Measurements from ENCODE around the gene AK8. TPM values are rescaled to one million over a fixed set of nuclear protein-coding genes. Genes with fewer than 3 reads are reported as not detected.

AK8 gene
- total RNA-seq, 2 donors from 2014 or later: 0.26 TPM; not detected in 1

GRCh38 chr9:132749306-132749705 lies 128.8 kb downstream of the AK8 start:
- 79 to 85% methylated on average over 12 to 13 of the region's 13 CpGs for whole genome bisulfite sequencing, 2 donors
- H3K4me3 ChIP-seq: no peak overlapping the region
- no peaks in the 10 kb centered on the region for H3K27me3 ChIP-seq
- H3K4me1 ChIP-seq: peaks cover 11% of the 10 kb centered on the region
- no peak for TF ChIP-seq CTCF (IDR thresholded peaks at IDR 0.05)
- no peak for TF ChIP-seq POLR2A (IDR thresholded peaks at IDR 0.05)
- no peak for ATAC-seq
- H3K27ac ChIP-seq: no peak overlapping the region
- H3K36me3 ChIP-seq (replicated peaks in 1 of 2; ENCODE audit: insufficient read depth in 1 of 2, low read depth in 2 of 2): no peaks in the 10 kb centered on the region
- DNase-seq: no peak
- H3K9me3 ChIP-seq: no peaks in the 10 kb centered on the region
- intact Hi-C loops (cut with DNase I): no loop called here

- H3K36me3 ChIP-seq (replicated peaks in 1 of 2; ENCODE audit: insufficient read depth in 1 of 2, low read depth in 2 of 2): no peaks in the 10 kb centered on the region
- no peaks in the 10 kb centered on the region for H3K27me3 ChIP-seq
- H3K4me1 ChIP-seq: peaks cover 11% of the 10 kb centered on the region
- H3K9me3 ChIP-seq: no peaks in the 10 kb centered on the region
- TF ChIP-seq POLR2A (IDR thresholded peaks at IDR 0.05) (no peak), CTCF (IDR thresholded peaks at IDR 0.05) (no peak)
- ATAC-seq: no peak
- no peak overlapping the region for H3K27ac ChIP-seq
- intact Hi-C loops (cut with DNase I): no loop called here
- DNase-seq: no peak
- H3K4me3 ChIP-seq: no peak overlapping the region
- 40 to 44% methylated on average over 5 of the region's 5 CpGs for WGBS, 2 donors
Observed at GRCh38 chr9:132748450-132748849, 129.6 kb downstream of the AK8 start.

- intact Hi-C loops (cut with DNase I): no loop called here
- no peak for DNase-seq
- TF ChIP-seq POLR2A (IDR thresholded peaks at IDR 0.05) (no peak), CTCF (IDR thresholded peaks at IDR 0.05) (no peak)
- no peaks in the 10 kb centered on the region for H3K36me3 ChIP-seq (replicated peaks in 1 of 2; ENCODE audit: insufficient read depth in 1 of 2, low read depth in 2 of 2)
- H3K9me3 ChIP-seq: no peaks in the 10 kb centered on the region
- 77 to 88% methylated on average over 19 of the region's 19 CpGs for WGBS, 2 donors
- no peaks in the 10 kb centered on the region for H3K4me1 ChIP-seq
- no peak for ATAC-seq
- no peak overlapping the region for H3K4me3 ChIP-seq
- no peaks in the 10 kb centered on the region for H3K27me3 ChIP-seq
- H3K27ac ChIP-seq: no peak overlapping the region
Observed at GRCh38 chr9:132745756-132746709, 132.1 kb downstream of the AK8 start.

- TF ChIP-seq CTCF (IDR thresholded peaks at IDR 0.05) (no peak), POLR2A (IDR thresholded peaks at IDR 0.05) (no peak)
- H3K4me1 ChIP-seq: no peaks in the 10 kb centered on the region
- H3K9me3 ChIP-seq: no peaks in the 10 kb centered on the region
- intact Hi-C loops (cut with DNase I): no loop called here
- no peak overlapping the region for H3K27ac ChIP-seq
- ATAC-seq (no peak), DNase-seq (no peak)
- H3K4me3 ChIP-seq: no peak overlapping the region
- 36 to 57% methylated on average over 43 of the region's 43 CpGs for whole genome bisulfite sequencing, 2 donors
- no peaks in the 10 kb centered on the region for H3K27me3 ChIP-seq
- H3K36me3 ChIP-seq (replicated peaks in 1 of 2; ENCODE audit: insufficient read depth in 1 of 2, low read depth in 2 of 2): no peaks in the 10 kb centered on the region
Observed at GRCh38 chr9:132744881-132745755, 133.0 kb downstream of the AK8 start.

All from body of pancreas (tissue), 4 donors.